ENCODE data around the gene IFRD2.

IFRD2 gene

DNA sequence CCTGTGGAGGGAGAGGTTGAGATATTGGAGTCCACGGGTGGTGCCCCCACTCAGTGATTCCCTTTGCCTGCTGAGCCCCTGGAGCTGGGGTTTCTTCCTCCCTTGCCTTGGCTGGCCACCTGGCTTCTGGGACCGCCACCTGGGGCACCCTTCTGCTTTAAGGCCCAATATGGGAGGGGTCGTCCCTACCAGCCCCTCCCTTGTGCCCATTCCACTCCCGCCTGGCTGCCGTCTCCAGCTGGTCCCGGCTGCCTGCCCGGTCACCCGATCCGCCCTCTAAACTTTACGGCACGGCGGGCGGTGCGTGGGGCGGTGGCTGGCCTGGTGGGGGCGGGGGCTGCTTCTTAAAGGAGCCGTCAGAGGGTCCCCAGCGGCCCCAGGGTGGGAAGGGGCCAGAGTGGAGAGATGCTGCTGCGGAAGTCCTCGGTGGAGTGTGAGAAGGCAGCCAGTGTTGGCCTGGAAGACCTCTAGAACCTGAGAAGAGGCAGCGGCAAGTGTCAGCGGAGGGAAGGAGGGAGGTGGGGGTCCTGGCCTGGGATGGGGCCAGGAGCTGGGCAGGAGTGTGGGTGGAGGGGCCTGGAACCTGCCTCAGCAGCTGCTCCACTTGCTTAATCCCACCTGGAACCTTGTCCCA, 24.8 kb downstream of the IFRD2 start:
- TF ChIP-seq, protein P1, sequence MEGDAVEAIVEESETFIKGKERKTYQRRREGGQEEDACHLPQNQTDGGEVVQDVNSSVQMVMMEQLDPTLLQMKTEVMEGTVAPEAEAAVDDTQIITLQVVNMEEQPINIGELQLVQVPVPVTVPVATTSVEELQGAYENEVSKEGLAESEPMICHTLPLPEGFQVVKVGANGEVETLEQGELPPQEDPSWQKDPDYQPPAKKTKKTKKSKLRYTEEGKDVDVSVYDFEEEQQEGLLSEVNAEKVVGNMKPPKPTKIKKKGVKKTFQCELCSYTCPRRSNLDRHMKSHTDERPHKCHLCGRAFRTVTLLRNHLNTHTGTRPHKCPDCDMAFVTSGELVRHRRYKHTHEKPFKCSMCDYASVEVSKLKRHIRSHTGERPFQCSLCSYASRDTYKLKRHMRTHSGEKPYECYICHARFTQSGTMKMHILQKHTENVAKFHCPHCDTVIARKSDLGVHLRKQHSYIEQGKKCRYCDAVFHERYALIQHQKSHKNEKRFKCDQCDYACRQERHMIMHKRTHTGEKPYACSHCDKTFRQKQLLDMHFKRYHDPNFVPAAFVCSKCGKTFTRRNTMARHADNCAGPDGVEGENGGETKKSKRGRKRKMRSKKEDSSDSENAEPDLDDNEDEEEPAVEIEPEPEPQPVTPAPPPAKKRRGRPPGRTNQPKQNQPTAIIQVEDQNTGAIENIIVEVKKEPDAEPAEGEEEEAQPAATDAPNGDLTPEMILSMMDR (IDR thresholded peaks at IDR 0.05; ENCODE audit: borderline replicate concordance, control extremely low read depth, extremely low read depth, insufficient read depth, missing control alignments) = no peak
- no peak for DNase-seq (ENCODE audit: low spot score)
- in situ Hi-C loops (cut with MboI; ENCODE audit: low sequenced_read_pairs, unreplicated experiment) = no loop called here

DNA sequence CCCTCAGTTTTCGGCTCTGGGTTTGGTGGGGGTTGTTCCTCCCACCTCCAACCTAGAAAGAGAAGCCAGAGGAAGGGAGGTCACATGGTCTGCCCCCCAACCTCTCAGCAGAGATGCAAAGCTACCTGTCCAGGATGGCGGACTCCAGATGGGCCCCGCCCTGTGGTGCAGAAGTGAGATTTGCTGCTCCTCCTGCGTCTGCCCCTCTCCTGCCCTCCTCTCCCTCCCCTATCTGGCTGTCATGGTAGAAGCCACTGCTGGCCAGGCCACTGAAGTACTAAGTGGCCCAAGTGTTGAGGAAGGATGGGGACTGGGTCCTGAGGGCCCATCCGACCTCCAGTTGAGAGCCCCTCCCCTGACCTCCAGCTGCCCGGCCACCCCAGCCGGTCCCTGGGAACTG, 25.4 kb downstream of the IFRD2 start:
- TF ChIP-seq, protein P1 (IDR thresholded peaks at IDR 0.05; ENCODE audit: borderline replicate concordance, control extremely low read depth, extremely low read depth, insufficient read depth, missing control alignments) = no peak
- no peak for DNase-seq (ENCODE audit: low spot score)
- in situ Hi-C loops (cut with MboI; ENCODE audit: low sequenced_read_pairs, unreplicated experiment) = no loop called here

GRCh38 chr3:50266017-50266416, 26.2 kb downstream of the IFRD2 start:
- DNase-seq (ENCODE audit: low spot score) = no peak
- TF ChIP-seq, protein P1 (IDR thresholded peaks at IDR 0.05; ENCODE audit: borderline replicate concordance, control extremely low read depth, extremely low read depth, insufficient read depth, missing control alignments) = no peak
- in situ Hi-C loops (cut with MboI; ENCODE audit: low sequenced_read_pairs, unreplicated experiment) = no loop called here

DNA sequence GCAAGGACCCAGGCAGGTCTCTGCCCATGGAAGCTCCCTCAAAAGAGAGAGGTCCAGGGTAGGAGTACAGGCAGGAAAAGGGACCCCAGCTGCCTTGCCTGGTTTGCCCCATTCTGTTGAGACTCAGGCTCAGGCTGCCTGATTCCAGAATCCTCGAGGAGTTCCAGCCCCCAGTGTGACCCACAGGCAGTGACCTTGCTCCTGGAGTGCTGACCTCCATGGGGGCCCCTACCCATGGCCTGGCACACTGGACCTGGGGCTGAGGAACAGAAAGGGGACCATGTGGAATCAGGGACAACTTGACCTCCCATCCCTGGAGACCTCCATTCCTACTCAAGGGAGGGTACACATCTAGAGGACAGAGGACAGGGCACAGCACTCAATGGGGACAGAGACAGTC, 26.7 kb downstream of the IFRD2 start:
- in situ Hi-C loops (cut with MboI; ENCODE audit: low sequenced_read_pairs, unreplicated experiment) = no loop called here
- DNase-seq (ENCODE audit: low spot score) = no peak
- TF ChIP-seq, protein P1 (IDR thresholded peaks at IDR 0.05; ENCODE audit: borderline replicate concordance, control extremely low read depth, extremely low read depth, insufficient read depth, missing control alignments) = no peak

DNA sequence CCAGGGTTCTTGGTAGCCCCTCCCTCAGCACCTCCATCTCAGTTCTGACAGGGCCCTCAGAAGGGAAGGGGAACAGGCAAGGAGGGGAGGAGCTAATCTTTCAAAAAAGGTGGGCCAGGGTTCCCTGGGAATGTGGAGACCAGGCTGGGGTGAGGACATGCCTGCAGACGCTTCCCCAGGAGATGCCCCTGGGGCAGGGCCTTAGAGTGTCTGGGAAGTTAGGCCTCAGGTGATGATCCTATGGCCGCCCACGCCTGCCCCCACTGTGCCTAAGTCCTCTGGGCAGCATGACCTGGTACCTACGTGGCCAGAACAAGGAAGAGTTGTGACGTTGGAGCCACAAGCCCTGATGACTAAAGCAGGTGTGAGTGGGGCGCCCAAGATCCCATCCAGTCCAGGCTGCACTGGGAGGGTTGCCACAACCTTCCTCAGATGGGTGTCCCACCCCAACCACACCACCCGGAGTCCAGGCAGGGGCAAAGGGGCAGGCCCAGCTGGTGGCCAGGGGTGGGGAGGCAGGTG, 27.2 kb downstream of the IFRD2 start:
- TF ChIP-seq, protein P1 (IDR thresholded peaks at IDR 0.05; ENCODE audit: borderline replicate concordance, control extremely low read depth, extremely low read depth, insufficient read depth, missing control alignments) = no peak
- no peak for DNase-seq (ENCODE audit: low spot score)
- in situ Hi-C loops (cut with MboI; ENCODE audit: low sequenced_read_pairs, unreplicated experiment) = no loop called here

- TF ChIP-seq, protein P1 (IDR thresholded peaks at IDR 0.05; ENCODE audit: borderline replicate concordance, control extremely low read depth, extremely low read depth, insufficient read depth, missing control alignments) = no peak
- in situ Hi-C loops (cut with MboI; ENCODE audit: low sequenced_read_pairs, unreplicated experiment) = no loop called here
- no peak for DNase-seq (ENCODE audit: low spot score)
Observed at GRCh38 chr3:50264383-50264963, 27.8 kb downstream of the IFRD2 start.

Measured in GM13976 (cell line).